ENCODE results near the gene METRNL.
"Not testable (repeated sequence)": the region's sequence is repeated elsewhere in the genome, so short reads cannot be mapped to it uniquely, and the experiment has no call there.

Gene METRNL

GRCh38 chr17:83053021-83053681, 26.3 kb upstream of the METRNL start:
- no peak for DNase-seq

- DNase-seq = peak; percentile 34
These were observed 25.5 kb upstream of the METRNL start for GRCh38 chr17:83053739-83054451.

- no peak for DNase-seq
These were observed 24.8 kb upstream of the METRNL start for GRCh38 chr17:83054518-83055125.

DNA sequence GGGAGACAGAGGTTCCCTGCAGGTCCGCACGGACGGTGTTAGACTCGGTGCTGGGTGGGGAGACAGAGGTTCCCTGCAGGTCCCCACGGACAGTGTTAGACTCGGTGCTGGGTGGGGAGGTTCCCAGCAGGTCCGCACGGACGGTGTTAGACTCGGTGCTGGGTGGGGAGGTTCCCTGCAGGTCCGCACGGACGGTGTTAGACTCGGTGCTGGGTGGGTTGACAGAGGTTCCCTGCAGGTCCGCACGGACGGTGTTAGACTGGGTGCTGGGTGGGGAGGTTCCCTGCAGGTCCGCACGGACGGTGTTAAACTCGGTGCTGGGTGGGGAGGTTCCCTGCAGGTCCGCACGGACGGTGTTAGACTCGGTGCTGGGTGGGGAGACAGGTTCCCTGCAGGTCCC, 24.2 kb upstream of the METRNL start:
- DNase-seq = not testable (repeated sequence)

DNA sequence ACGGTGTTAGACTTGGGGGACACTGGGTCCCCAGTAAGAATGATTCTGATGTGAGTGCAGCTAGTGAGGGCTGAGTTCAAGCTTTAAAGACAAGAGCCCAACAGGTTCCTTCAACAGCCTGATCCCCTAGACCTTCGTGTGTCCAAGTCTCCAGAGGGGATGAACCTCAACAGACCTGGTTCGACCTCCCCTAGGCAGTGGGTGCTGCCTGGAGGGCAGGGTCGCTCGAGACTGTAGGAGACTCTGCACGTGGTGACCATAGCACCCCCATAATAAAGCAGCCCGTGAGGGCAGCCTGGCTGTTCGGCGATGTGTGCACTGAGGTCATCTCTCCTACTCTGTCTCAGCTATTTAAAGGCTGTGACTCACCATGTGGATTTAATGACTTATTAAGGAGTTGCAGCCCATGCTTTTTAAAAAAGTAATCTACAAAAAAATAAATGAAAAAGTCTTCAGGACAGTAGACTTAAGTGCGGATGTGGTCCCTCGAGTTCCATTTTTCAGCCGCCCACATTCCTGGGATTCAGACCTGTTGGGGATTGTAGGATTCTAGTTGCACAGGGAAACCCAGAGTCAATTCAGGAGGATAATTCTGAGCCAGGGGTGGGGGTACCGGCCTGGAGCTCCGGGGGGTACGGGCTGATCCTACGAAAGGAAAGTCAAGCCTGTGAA, 23.4 kb upstream of the METRNL start:
- no peak for DNase-seq

- DNase-seq = no peak
These were observed 22.6 kb upstream of the METRNL start for GRCh38 chr17:83056583-83057396.

- no peak for DNase-seq
These were observed 22.0 kb upstream of the METRNL start for GRCh38 chr17:83057397-83057761.

DNA sequence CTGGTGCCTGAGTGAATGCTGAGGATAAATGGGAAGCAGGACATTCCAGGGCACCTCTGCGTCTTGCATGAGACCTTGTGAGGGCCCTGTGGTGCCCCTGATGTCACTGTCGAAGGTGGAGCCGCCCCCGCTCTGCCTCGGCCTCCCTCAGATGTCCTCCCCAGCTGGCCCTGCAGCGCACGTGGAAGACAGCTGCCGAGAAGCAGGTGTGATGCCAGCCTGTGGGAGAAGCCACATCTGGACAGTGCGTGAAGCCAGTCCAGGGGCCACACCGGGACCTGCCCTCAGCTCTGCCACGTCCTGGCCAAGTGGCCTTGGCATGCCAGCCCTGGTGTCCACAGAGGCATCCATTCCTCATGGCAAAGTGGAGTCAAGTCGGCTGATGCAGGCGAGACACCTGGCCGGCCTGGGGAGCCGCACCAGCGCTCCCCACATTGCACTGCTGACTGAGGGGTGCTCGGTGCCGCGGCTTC, 21.6 kb upstream of the METRNL start:
- no peak for DNase-seq

- DNase-seq = no peak
These were observed 21.1 kb upstream of the METRNL start for GRCh38 chr17:83058266-83058798.

DNA sequence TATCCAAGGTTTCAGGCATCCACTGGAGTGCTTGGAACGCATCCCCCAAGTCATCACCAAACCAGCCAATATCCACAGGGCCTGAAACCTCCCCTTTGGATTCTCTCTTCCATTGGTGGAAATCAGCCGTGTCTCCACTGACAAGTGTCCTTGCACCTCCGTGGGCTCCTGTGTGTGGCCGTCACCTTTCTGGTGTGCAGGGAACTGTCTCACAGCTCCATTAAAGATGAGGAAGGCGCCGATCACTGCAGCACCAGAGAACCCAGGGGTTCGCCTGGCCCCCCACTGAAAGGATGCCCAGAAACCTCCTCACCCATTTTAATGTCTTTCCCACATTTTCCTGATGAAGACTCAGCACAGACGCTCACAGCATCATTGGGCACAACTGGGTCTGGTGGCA, 17.8 kb upstream of the METRNL start:
- no peak for DNase-seq

- DNase-seq = no peak
These were observed 17.2 kb upstream of the METRNL start for GRCh38 chr17:83062011-83062817.

GRCh38 chr17:83062818-83063671, 16.4 kb upstream of the METRNL start:
- DNase-seq = peak; percentile 3

GRCh38 chr17:83064021-83064731, 15.2 kb upstream of the METRNL start:
- peak; percentile 1 for DNase-seq

DNA sequence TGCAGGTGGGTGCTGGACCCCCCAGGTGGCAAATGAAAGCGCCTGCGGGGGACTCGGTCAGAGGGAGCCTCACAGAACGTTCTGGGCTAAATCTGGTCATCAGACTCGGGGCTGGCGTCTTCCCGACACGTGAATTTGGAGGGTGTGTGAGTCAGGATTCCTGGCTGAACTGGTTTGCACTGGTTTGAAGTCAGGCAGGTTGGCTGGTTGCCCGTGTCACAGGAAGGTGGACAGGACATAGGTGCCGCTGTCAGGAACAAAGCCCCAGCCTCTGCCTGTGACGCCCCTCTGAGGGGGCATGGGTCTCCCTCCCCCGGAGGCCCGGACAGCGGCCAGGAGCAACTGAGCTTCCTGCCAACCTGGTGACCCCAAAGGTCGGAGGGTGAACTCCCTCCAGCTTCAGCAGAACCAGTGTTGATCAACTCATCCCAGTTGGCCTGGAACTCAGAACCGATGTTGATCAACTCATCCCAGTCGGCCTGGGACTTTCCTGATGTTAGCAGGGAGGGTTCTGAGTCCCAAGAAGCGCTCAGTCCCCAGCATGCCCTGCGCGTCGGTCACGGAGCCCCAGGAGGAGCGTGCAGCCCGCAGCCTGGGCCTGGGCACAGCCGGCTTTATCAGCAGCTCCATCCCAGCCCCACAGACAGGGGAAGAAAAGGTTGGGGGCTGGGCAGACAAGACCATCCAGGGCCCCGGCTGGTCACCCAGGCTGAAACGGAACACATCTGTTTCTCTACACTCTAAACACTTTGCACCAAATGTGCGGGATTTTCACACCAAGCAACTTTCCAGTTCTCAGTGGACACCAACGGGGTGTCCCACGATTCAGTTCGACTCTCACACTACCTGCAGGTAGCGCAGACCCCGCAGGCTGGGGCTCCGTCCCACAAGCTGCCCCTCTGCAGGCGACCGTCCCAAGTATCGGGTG, 14.4 kb upstream of the METRNL start:
- DNase-seq = peak; percentile 2

DNA sequence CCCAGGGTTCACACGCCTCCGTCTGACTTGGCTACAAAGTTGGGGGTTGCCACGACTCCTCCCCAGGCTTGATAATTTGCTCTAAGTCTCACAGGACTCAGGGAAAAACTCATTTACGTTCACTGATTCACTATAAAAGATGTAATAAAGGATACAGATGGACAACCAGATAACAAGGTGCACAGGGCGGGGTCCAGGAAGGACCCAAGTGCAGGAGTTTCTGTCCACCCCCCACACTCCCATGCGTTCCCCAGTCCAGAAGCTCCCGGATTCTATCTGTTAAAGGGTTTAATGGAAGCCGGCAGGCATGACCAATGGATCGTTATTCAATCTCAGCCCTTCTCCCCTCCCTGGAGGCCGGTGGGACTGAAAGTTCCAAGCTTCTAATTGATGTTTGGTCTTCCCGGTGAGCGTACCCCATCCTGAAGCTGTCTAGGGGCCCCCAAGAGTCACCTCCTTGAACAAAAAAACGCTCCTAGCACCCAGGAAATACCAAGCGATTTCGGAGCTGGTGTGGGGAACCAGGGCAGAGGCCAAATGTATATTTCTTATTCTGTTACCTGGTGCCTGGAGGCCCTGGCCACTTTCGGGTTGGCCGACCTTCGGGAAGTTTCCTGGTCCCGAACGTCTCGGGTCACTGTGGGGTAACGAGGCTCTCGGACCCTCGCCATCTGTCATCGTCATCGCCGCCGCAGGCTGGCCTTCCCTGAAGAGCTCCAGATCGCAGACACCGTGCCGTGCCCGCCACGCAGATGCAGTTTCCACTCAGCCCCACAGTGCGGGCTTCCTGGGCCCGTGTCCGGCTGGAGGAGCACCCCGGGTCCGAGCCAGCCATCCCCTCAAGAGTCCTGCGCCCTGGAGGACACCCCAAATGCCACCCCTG, 13.5 kb upstream of the METRNL start:
- peak; percentile 2 for DNase-seq

- DNase-seq = not testable (repeated sequence)
These were observed 12.9 kb upstream of the METRNL start for GRCh38 chr17:83066543-83066890.

GRCh38 chr17:83067071-83067717, 12.2 kb upstream of the METRNL start:
- no peak for DNase-seq

Measured in activated gamma-delta T cell treated with Interleukin-2 at 50 U/mL for 16 hours (primary cell).